ENCODE data around the gene COPB1.

COPB1 gene

GRCh38 chr11:14500181-14500651, 605 bp upstream of the COPB1 start:
- TF ChIP-seq MAX (IDR thresholded peaks at IDR 0.05; ENCODE audit: low read depth, low read length): no peak
- no peak for TF ChIP-seq CTCF (IDR thresholded peaks at IDR 0.05; ENCODE audit: low read depth, low read length)
- TF ChIP-seq POLR2A (IDR thresholded peaks at IDR 0.05; ENCODE audit: extremely low read depth, insufficient read length): no peak
- TF ChIP-seq MYC (IDR thresholded peaks at IDR 0.05; ENCODE audit: low read depth, low read length): no peak
- DNase-seq (ENCODE audit: low read depth): peak; percentile 70
- H3K4me3 ChIP-seq (ENCODE audit: low read depth, low read length): peak overlapping the region; percentile 95

GRCh38 chr11:14499178-14499559, 442 bp downstream of the COPB1 start:
- peak; percentile 55 for DNase-seq (ENCODE audit: low read depth)
- TF ChIP-seq MYC (IDR thresholded peaks at IDR 0.05; ENCODE audit: low read depth, low read length) (no peak), POLR2A (IDR thresholded peaks at IDR 0.05; ENCODE audit: extremely low read depth, insufficient read length) (no peak), MAX (IDR thresholded peaks at IDR 0.05; ENCODE audit: low read depth, low read length) (no peak)
- peak overlapping the region; percentile 95 for H3K4me3 ChIP-seq (ENCODE audit: low read depth, low read length)

GRCh38 chr11:14480716-14481115, 18.9 kb downstream of the COPB1 start:
- H3K4me3 ChIP-seq (ENCODE audit: low read depth, low read length): no peak overlapping the region
- TF ChIP-seq MAX (IDR thresholded peaks at IDR 0.05; ENCODE audit: low read depth, low read length) (no peak), CTCF (IDR thresholded peaks at IDR 0.05; ENCODE audit: low read depth, low read length) (no peak), MYC (IDR thresholded peaks at IDR 0.05; ENCODE audit: low read depth, low read length) (no peak), POLR2A (IDR thresholded peaks at IDR 0.05; ENCODE audit: extremely low read depth, insufficient read length) (no peak)
- DNase-seq (ENCODE audit: low read depth): no peak

- no peak overlapping the region for H3K4me3 ChIP-seq (ENCODE audit: low read depth, low read length)
- no peak for DNase-seq (ENCODE audit: low read depth)
- TF ChIP-seq POLR2A (IDR thresholded peaks at IDR 0.05; ENCODE audit: extremely low read depth, insufficient read length): no peak
- TF ChIP-seq CTCF (IDR thresholded peaks at IDR 0.05; ENCODE audit: low read depth, low read length): no peak
- no peak for TF ChIP-seq MYC (IDR thresholded peaks at IDR 0.05; ENCODE audit: low read depth, low read length)
- TF ChIP-seq MAX (IDR thresholded peaks at IDR 0.05; ENCODE audit: low read depth, low read length): no peak
These were observed 28.5 kb downstream of the COPB1 start for GRCh38 chr11:14471127-14471526.

- DNase-seq (ENCODE audit: low read depth): no peak
- no peak for TF ChIP-seq CTCF (IDR thresholded peaks at IDR 0.05; ENCODE audit: low read depth, low read length)
- no peak for TF ChIP-seq MYC (IDR thresholded peaks at IDR 0.05; ENCODE audit: low read depth, low read length)
- TF ChIP-seq POLR2A (IDR thresholded peaks at IDR 0.05; ENCODE audit: extremely low read depth, insufficient read length): no peak
- TF ChIP-seq MAX (IDR thresholded peaks at IDR 0.05; ENCODE audit: low read depth, low read length): no peak
- no peak overlapping the region for H3K4me3 ChIP-seq (ENCODE audit: low read depth, low read length)
These were observed 36.0 kb downstream of the COPB1 start for GRCh38 chr11:14463623-14464022.

GRCh38 chr11:14460147-14460546, 39.5 kb downstream of the COPB1 start:
- no peak overlapping the region for H3K4me3 ChIP-seq (ENCODE audit: low read depth, low read length)
- DNase-seq (ENCODE audit: low read depth): no peak
- TF ChIP-seq CTCF (IDR thresholded peaks at IDR 0.05; ENCODE audit: low read depth, low read length): no peak
- no peak for TF ChIP-seq MAX (IDR thresholded peaks at IDR 0.05; ENCODE audit: low read depth, low read length)
- TF ChIP-seq MYC (IDR thresholded peaks at IDR 0.05; ENCODE audit: low read depth, low read length): no peak
- TF ChIP-seq POLR2A (IDR thresholded peaks at IDR 0.05; ENCODE audit: extremely low read depth, insufficient read length): no peak
